ENCODE measurements around the gene AHNAK. TPM values are rescaled to one million over a fixed set of nuclear protein-coding genes. Genes with fewer than 3 reads are reported as not detected.

AHNAK gene
- total and polyA plus RNA-seq, 4 donors, result 22.6 to 110 (median 38.1) TPM

DNA sequence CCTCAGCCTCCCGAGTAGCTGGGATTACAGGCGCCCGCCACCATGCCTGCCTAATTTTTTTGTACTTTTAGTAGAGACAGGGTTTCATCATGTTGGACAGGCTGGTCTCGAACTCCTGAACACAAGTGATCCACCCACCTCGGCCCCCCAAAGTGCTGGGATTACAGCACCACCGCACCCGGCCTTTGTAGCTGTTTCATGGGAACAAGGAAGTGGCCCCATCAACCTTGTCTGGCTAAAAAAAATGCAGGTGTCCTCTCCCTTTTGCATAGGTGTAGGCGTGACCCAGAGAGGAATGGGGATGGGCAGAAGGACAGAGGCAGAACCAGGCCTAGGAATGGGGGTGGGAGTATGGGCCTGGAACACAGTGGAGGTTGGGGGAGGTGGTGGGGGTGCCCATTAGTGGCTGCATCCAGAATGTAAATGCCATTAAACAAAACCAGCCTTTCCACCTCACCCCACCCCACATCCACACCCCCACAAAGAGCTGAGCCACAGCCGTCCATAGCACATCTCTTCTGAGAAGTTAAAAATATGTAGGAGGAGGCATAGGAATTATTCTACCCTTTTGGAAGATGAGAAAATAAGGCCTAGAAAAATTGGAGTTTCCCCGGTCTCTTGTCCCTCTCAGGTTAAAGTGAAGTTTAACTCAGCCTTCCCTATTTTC is 150.6 kb downstream of the AHNAK start:
- Histone ChIP-seq H3K4me1 (ENCODE audit: control insufficient read depth in 4 of 4, insufficient read depth in 4 of 4, low read length in 3 of 4) (peaks cover 6 to 33% (median 14%) of the 10 kb centered on the region in 4 donors), H3K9ac (ENCODE audit: low read depth in 1 of 2, low read length in 2 of 2) (no peak overlapping the region), H3K27ac (ENCODE audit: low read depth in 1 of 2, low read length in 2 of 2) (no peak overlapping the region), H3K27me3 (ENCODE audit: control insufficient read depth in 4 of 4, insufficient read depth in 4 of 4, low read length in 3 of 4) (no peaks in the 10 kb centered on the region), H3K4me3 (ENCODE audit: low read depth in 1 of 3, low read length in 3 of 3) (no peak overlapping the region), H3K36me3 (ENCODE audit: control insufficient read depth in 4 of 4, insufficient read depth in 3 of 4, low read depth in 1 of 4, low read length in 3 of 4) (no peaks in the 10 kb centered on the region), H3K9me3 (ENCODE audit: control insufficient read depth in 4 of 4, low read length in 3 of 4) (no peaks in the 10 kb centered on the region)
- 90% methylated on average over 10 of the region's 10 CpGs for WGBS
- DNase-seq (ENCODE audit: low spot score), result no peak
- TF ChIP-seq YY1 (IDR thresholded peaks at IDR 0.05), result no peak
- TF ChIP-seq FOXA2 (IDR thresholded peaks at IDR 0.05), result no peak
- TF ChIP-seq, protein P1, sequence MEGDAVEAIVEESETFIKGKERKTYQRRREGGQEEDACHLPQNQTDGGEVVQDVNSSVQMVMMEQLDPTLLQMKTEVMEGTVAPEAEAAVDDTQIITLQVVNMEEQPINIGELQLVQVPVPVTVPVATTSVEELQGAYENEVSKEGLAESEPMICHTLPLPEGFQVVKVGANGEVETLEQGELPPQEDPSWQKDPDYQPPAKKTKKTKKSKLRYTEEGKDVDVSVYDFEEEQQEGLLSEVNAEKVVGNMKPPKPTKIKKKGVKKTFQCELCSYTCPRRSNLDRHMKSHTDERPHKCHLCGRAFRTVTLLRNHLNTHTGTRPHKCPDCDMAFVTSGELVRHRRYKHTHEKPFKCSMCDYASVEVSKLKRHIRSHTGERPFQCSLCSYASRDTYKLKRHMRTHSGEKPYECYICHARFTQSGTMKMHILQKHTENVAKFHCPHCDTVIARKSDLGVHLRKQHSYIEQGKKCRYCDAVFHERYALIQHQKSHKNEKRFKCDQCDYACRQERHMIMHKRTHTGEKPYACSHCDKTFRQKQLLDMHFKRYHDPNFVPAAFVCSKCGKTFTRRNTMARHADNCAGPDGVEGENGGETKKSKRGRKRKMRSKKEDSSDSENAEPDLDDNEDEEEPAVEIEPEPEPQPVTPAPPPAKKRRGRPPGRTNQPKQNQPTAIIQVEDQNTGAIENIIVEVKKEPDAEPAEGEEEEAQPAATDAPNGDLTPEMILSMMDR (IDR thresholded peaks at IDR 0.05; ENCODE audit: low read depth, low read length, missing input control), result no peak
- TF ChIP-seq, protein P2, sequence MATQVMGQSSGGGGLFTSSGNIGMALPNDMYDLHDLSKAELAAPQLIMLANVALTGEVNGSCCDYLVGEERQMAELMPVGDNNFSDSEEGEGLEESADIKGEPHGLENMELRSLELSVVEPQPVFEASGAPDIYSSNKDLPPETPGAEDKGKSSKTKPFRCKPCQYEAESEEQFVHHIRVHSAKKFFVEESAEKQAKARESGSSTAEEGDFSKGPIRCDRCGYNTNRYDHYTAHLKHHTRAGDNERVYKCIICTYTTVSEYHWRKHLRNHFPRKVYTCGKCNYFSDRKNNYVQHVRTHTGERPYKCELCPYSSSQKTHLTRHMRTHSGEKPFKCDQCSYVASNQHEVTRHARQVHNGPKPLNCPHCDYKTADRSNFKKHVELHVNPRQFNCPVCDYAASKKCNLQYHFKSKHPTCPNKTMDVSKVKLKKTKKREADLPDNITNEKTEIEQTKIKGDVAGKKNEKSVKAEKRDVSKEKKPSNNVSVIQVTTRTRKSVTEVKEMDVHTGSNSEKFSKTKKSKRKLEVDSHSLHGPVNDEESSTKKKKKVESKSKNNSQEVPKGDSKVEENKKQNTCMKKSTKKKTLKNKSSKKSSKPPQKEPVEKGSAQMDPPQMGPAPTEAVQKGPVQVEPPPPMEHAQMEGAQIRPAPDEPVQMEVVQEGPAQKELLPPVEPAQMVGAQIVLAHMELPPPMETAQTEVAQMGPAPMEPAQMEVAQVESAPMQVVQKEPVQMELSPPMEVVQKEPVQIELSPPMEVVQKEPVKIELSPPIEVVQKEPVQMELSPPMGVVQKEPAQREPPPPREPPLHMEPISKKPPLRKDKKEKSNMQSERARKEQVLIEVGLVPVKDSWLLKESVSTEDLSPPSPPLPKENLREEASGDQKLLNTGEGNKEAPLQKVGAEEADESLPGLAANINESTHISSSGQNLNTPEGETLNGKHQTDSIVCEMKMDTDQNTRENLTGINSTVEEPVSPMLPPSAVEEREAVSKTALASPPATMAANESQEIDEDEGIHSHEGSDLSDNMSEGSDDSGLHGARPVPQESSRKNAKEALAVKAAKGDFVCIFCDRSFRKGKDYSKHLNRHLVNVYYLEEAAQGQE (IDR thresholded peaks at IDR 0.05), result no peak
- TF ChIP-seq HNF4G (IDR thresholded peaks at IDR 0.05), result no peak
- no peak for TF ChIP-seq SP1 (IDR thresholded peaks at IDR 0.05)
- TF ChIP-seq, protein P3, sequence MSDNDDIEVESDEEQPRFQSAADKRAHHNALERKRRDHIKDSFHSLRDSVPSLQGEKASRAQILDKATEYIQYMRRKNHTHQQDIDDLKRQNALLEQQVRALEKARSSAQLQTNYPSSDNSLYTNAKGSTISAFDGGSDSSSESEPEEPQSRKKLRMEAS (IDR thresholded peaks at IDR 0.05), result no peak
- no peak for TF ChIP-seq NR2F2 (IDR thresholded peaks at IDR 0.05)
- no peak for TF ChIP-seq HNF4A (conservative IDR thresholded peaks at IDR 0.05)
- TF ChIP-seq JUND (IDR thresholded peaks at IDR 0.05), result no peak
- TF ChIP-seq RXRA (IDR thresholded peaks at IDR 0.05), result no peak
- TF ChIP-seq, protein P4, sequence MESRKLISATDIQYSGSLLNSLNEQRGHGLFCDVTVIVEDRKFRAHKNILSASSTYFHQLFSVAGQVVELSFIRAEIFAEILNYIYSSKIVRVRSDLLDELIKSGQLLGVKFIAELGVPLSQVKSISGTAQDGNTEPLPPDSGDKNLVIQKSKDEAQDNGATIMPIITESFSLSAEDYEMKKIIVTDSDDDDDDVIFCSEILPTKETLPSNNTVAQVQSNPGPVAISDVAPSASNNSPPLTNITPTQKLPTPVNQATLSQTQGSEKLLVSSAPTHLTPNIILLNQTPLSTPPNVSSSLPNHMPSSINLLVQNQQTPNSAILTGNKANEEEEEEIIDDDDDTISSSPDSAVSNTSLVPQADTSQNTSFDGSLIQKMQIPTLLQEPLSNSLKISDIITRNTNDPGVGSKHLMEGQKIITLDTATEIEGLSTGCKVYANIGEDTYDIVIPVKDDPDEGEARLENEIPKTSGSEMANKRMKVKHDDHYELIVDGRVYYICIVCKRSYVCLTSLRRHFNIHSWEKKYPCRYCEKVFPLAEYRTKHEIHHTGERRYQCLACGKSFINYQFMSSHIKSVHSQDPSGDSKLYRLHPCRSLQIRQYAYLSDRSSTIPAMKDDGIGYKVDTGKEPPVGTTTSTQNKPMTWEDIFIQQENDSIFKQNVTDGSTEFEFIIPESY (IDR thresholded peaks at IDR 0.05), result no peak
- TF ChIP-seq TAF1 (conservative IDR thresholded peaks at IDR 0.05), result no peak
- TF ChIP-seq EGR1 (IDR thresholded peaks at IDR 0.05; ENCODE audit: low read depth in 2 of 2), result no peak
- no peak for TF ChIP-seq GABPA (IDR thresholded peaks at IDR 0.05 in 1 of 2, conservative IDR thresholded peaks at IDR 0.05 in 1 of 2)
- no peak for TF ChIP-seq RAD21 (IDR thresholded peaks at IDR 0.05)
- no peak for TF ChIP-seq FOXA1 (IDR thresholded peaks at IDR 0.05)
